Left kidney (tissue), 8 donors: ENCODE results near the gene ASB14. TPM values are rescaled to one million over a fixed set of nuclear protein-coding genes. Genes with fewer than 3 reads are reported as not detected.
"Not testable (repeated sequence)": the region's sequence is repeated elsewhere in the genome, so short reads cannot be mapped to it uniquely, and the experiment has no call there.

Source experiments
- DNase-seq: peaks from one replicate; pipeline ENCODE4 v3.0.0-alpha.2; 2013
- long read RNA-seq, 8 donors: transcript quantifications; one replicate each; lab custom pipeline, GENCODE V29; 2026
- polyA plus RNA-seq: library from polyadenylated mRNA; unstranded; fragments of 120-200 nt; gene quantifications from one replicate; pipeline ENCODE4 v1.2.1, GENCODE V29; 2013; ENCODE audit not compliant: insufficient read length

Gene ASB14
- 1.4 TPM for polyA plus RNA-seq
- long read RNA-seq, donor 1 = 0 reads
- long read RNA-seq, donor 2 = 0 reads
- long read RNA-seq, donor 3 = 0 reads
- long read RNA-seq, donor 4 = 0 reads
- long read RNA-seq, donor 5 = 0 reads
- long read RNA-seq, donor 6 = 0 reads
- long read RNA-seq, donor 7 = 0 reads
- long read RNA-seq, donor 8 = 0 reads

GRCh38 chr3:57292159-57292896 lies at the start of gene ASB14:
Gene ASB14 (minus strand): TSS chr3:57292685. CDS start chr3:57292033, 652 bp downstream.
- no peak for DNase-seq

DNA sequence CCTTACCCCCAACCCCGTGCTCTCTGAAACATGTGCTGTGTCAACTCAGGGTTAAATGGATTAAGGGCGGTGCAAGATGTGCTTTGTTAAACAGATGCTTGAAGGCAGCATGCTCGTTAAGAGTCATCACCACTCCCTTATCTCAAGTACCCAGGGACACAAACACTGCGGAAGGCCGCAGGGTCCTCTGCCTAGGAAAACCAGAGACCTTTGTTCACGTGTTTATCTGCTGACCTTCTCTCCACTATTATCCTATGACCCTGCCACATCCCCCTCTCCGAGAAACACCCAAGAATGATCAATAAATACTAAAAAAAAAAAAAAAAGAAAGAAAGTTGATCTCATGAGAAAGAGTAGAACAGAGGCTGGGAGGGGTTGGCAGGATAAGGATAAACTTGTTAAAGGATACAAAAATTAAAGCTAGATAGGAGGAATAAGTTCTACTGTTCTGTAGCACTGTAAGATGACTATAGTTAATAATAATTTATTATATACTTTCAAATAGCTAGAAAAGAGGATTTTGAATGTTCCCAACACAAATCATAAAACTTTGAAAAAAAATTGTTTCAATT lies 46.7 kb upstream of the ASB14 start:
- DNase-seq = not testable (repeated sequence)

DNA sequence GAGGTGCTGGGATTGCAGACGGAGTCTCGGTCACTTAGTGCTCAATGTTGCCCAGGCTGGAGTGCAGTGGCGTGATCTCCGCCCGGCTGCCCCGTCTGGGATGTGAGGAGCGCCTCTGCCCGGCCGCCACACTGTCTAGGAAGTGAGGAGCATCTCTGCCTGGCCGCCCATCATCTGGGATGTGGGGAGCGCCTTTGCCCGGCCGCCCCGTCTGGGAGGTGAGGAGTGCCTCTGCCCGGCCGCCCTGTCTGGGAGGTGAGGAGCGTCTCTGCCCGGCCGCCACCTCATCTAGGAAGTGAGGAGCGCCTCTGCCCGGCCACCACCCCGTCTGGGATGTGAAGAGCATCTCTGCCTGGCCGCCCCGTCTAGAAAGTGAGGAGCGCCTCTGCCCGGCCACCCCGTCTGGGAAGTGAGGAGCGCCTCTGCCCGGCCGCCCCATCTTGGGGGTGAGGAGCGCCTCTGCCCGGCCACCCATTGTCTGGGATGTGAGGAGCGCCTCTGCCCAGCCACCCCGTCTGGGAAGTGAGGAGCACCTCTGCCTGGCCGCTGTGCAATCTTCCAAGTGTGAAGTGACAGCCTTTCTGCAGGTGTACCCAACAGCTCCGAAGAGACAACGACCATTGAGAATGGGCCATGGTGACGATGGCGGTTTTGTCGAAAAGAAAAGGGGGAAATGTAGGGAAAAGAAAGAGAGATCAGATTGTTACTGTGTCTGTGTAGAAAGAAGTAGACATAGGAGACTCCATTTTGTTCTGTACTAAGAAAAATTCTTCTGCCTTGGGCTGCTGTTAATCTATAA lies 46.0 kb upstream of the ASB14 start:
- not testable (repeated sequence) for DNase-seq

GRCh38 chr3:57335283-57335938 lies 42.9 kb upstream of the ASB14 start:
- DNase-seq = no peak

GRCh38 chr3:57331078-57331610 lies 38.7 kb upstream of the ASB14 start:
- no peak for DNase-seq

DNA sequence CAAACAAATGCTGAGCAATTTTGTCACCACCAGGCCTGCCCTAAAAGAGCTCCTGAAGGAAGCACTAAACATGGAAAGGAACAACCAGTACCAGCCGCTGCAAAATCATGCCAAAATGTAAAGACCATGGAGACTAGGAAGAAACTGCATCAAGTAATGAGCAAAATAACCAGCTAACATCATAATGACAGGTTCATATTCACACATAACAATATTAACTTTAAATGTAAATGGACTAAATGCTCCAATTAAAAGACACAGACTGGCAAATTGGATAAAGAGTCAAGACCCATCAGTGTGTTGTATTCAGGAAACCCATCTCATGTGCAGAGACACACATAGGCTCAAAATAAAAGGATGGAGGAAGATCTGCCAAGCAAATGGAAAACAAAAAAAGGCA lies 34.0 kb upstream of the ASB14 start:
- DNase-seq = not testable (repeated sequence)

- no peak for DNase-seq
These were observed 21.7 kb upstream of the ASB14 start for GRCh38 chr3:57314204-57314603.

- DNase-seq = no peak
These were observed 17.4 kb upstream of the ASB14 start for GRCh38 chr3:57309769-57310360.

GRCh38 chr3:57303520-57303919 lies 11.0 kb upstream of the ASB14 start:
- DNase-seq = not testable (repeated sequence)

- no peak for DNase-seq
These were observed 5.6 kb upstream of the ASB14 start for GRCh38 chr3:57298041-57298440.

GRCh38 chr3:57292897-57293526 lies 527 bp upstream of the ASB14 start:
- DNase-seq = no peak

DNA sequence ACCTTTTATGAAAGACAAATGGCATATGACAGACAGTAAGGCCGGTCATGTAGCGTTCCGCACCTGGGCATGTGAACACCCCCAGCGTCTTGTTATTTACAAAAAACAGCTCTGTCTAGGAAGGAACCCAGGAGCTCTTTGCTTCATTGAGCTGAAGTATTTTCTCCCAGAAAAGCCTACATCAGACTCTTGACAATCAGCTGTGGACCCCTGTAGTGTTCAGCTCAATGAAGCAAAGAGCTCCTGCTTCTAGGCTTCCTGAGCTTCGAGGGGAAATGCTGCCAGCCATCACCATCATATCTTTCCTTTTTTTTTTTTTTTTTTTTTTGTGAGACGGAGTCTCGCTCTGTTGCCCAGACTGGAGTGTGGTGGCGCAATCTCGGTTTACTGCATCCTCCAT lies 4.1 kb downstream of the ASB14 start:
- no peak for DNase-seq

DNA sequence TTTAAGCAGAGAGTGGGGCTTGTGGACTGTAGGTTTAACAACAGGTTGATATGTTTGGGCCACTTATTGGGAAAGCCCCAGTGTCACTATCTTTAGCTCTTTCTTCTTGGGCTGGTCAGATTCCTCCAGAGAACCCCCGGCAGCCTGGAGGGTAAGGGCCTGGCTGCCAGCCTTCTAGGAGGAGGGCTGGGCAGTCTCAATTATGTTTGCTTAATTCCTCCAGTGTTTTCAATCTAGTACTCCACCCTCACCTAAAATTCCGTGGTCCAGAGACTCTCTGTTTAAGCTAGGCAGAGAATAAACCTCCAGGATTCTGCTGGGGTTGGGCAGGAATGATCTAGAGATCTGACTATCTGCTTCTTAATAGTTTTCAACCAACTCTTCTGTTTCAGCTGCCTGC lies 5.3 kb downstream of the ASB14 start:
- no peak for DNase-seq

DNA sequence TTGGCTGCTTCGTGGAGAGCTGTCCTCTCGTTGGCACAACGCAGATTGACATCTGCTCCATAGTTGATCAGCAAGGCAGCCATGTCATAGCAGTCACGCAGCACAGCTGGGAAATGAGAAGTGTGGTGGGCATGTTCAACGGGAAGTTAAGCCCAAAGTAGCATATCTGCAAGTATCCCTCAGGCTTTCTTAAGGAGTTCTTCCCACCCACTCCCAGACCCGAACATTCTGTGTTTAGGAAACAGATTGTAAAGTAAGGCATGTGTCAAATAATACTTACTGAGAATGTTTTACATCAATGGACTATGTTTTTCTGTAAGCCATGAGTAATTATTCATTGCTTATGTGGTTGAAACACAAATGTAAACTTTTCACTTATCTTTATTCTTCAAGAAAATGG lies 9.2 kb downstream of the ASB14 start:
- DNase-seq = no peak

DNA sequence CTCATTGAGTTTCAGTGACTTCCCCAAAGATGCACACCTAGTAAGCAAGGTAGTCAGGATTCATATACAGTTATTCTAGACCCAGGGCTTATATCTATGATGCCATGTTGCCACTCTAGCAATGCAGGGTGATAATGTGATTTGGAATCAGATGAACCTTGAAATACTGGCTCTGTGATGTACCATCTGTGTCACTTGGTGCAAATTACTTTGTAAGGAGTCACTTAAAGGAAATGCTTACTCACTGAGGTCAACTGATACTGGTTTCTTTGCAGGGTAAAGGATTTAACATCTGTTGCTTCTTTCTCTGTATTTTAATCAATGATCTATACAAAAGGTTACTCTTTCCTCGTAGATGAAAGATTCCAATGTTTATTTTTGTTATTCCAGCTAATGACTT lies 10.8 kb downstream of the ASB14 start:
- no peak for DNase-seq

- no peak for DNase-seq
These were observed 12.8 kb downstream of the ASB14 start for GRCh38 chr3:57279685-57280084.

DNA sequence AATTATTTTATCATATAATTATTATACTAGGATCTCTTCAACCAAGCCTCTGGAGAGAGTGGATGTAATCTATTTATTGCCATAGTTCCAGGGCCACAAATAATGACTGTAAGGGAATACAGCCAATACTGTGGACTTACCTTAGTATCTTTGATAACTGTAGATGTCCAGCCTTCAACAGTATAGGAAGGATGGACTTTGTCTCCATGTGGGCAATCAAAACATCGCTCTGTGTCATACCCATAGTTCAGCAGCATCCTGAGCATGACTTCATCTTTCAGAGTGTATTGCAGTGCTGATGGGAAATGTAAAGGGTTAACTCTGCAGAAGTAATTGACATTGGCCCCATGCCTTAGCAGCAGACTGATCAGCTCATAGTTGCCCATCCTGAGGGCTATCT lies 14.2 kb downstream of the ASB14 start:
- DNase-seq = no peak

GRCh38 chr3:57275393-57275792 lies 17.1 kb downstream of the ASB14 start:
- no peak for DNase-seq

GRCh38 chr3:57274845-57275244 lies 17.6 kb downstream of the ASB14 start:
- DNase-seq = no peak

DNA sequence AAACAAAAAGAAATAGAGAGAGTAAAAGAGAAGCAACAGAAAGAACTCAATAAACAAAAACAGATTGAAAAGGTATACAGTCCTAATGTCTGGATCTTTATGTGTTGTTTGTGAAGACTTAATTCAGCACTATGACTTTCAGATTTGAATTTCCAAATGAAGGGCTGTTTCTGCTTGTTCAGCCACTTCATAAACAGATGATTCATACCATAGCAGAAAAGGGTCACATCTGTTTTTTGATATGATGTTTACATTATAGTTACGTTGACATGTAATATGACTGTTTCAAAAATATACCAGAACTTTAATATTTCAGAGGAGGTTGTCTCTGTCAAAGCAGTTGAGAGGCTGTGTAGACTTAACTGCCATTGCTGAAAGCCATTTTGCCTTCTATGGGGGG lies 24.1 kb downstream of the ASB14 start:
- no peak for DNase-seq

GRCh38 chr3:57261929-57262328 lies 30.6 kb downstream of the ASB14 start:
- DNase-seq = no peak
